GM21528 (cell line): ENCODE results near the gene SEMA4C.

Experiments used
- ATAC-seq: cut with Tn5 transposase; IDR thresholded peaks from one replicate; pipeline ENCODE4 v1.9.1; 2021; ENCODE audit warnings: mild to moderate bottlenecking, moderate library complexity; ENCODE audit not compliant: unreplicated experiment, low FRiP score

Gene SEMA4C

GRCh38 chr2:96869822-96870625, at the start of gene SEMA4C:
Gene SEMA4C (minus strand): TSS chr2:96870080. CDS start chr2:96867886, 2,194 bp downstream.
- no peak for ATAC-seq

GRCh38 chr2:96918754-96919550, 49.1 kb upstream of the SEMA4C start:
- ATAC-seq: no peak

GRCh38 chr2:96918092-96918753, 48.3 kb upstream of the SEMA4C start:
- no peak for ATAC-seq

GRCh38 chr2:96916646-96917543, 47.0 kb upstream of the SEMA4C start:
- ATAC-seq: no peak

- no peak for ATAC-seq
These were observed 46.3 kb upstream of the SEMA4C start for GRCh38 chr2:96916156-96916630.

- no peak for ATAC-seq
These were observed 44.5 kb upstream of the SEMA4C start for GRCh38 chr2:96914332-96914731.

GRCh38 chr2:96913398-96914202, 43.7 kb upstream of the SEMA4C start:
- ATAC-seq: no peak

- ATAC-seq: no peak
These were observed 43.2 kb upstream of the SEMA4C start for GRCh38 chr2:96913117-96913397.

GRCh38 chr2:96912346-96913116, 42.7 kb upstream of the SEMA4C start:
- ATAC-seq: no peak

- ATAC-seq: no peak
These were observed 39.7 kb upstream of the SEMA4C start for GRCh38 chr2:96909611-96910021.

- no peak for ATAC-seq
These were observed 37.5 kb upstream of the SEMA4C start for GRCh38 chr2:96907115-96908041.

- no peak for ATAC-seq
These were observed 36.8 kb upstream of the SEMA4C start for GRCh38 chr2:96906729-96907114.

GRCh38 chr2:96903815-96904214, 33.9 kb upstream of the SEMA4C start:
- ATAC-seq: no peak

GRCh38 chr2:96903318-96903717, 33.4 kb upstream of the SEMA4C start:
- ATAC-seq: no peak

- no peak for ATAC-seq
These were observed 30.4 kb upstream of the SEMA4C start for GRCh38 chr2:96900237-96900636.

GRCh38 chr2:96899413-96899741, 29.5 kb upstream of the SEMA4C start:
- no peak for ATAC-seq

GRCh38 chr2:96898641-96899412, 28.9 kb upstream of the SEMA4C start:
- no peak for ATAC-seq
